ENCODE measurements around the gene SCG2.

GRCh38 chr2:223644136-223644535 lies 42.0 kb upstream of the SCG2 start:
- TF ChIP-seq EZH2phosphoT487 (IDR thresholded peaks at IDR 0.05; ENCODE audit: low read length) (no peak), CTCF (IDR thresholded peaks at IDR 0.05; ENCODE audit: low read length) (no peak), EZH2 (optimal IDR thresholded peaks at IDR 0.05; ENCODE audit: low read depth, low read length) (no peak)

Measured in MM.1S (cell line).